Stimulated activated naive CD8-positive, alpha-beta T cell treated with anti-CD3 and anti-CD28 coated beads, Interleukin-15, amount 100 ng/mL, for 72 hours (primary cell): Measurements from ENCODE around the gene MELK.

ENCODE experiments used
- ATAC-seq: fragments of 150-1000 bp; cut with Tn5 transposase; 2 replicates; pipeline ENCODE4 v1.10.0; 2021; ENCODE audit warnings: mild to moderate bottlenecking, moderate library complexity
- DNase-seq, 2 donors: peaks; one replicate each; pipeline ENCODE4 v3.0.0; 2021 to 2022
- H3K27ac Mint-ChIP-seq, 2 donors: one replicate each; pipeline ENCODE4 v1.8.0; 2022; ENCODE audit warnings: mild to moderate bottlenecking in 2 of 2, mixed read lengths in 2 of 2, moderate library complexity in 2 of 2
- H3K27me3 Mint-ChIP-seq: one replicate; pipeline ENCODE4 v1.8.0; 2022; ENCODE audit warnings: mixed read lengths
- H3K4me1 Mint-ChIP-seq: one replicate; pipeline ENCODE4 v1.8.0; 2022; ENCODE audit warnings: mild to moderate bottlenecking, mixed read lengths
- H3K4me3 Mint-ChIP-seq, 2 donors: one replicate each; pipeline ENCODE4 v1.8.0; 2022; ENCODE audit warnings: mild to moderate bottlenecking in 2 of 2, mixed read lengths in 2 of 2, moderate library complexity in 1 of 2
- H3K9me3 Mint-ChIP-seq, 2 donors: one replicate each; pipeline ENCODE4 v1.8.0; 2022; ENCODE audit warnings: mixed read lengths in 2 of 2

The MELK gene

GRCh38 chr9:36623280-36623679 is 50.6 kb downstream of the MELK start:
- H3K27me3 Mint-ChIP-seq = no peaks in the 10 kb centered on the region
- no peak for ATAC-seq
- H3K4me1 Mint-ChIP-seq = no peaks in the 10 kb centered on the region
- H3K4me3 Mint-ChIP-seq = no peak overlapping the region
- no peaks in the 10 kb centered on the region for H3K9me3 Mint-ChIP-seq
- no peak for DNase-seq
- H3K27ac Mint-ChIP-seq = no peak overlapping the region

- Mint-ChIP-seq H3K27ac (no peak overlapping the region), H3K27me3 (no peaks in the 10 kb centered on the region), H3K9me3 (no peaks in the 10 kb centered on the region), H3K4me3 (no peak overlapping the region), H3K4me1 (no peaks in the 10 kb centered on the region)
- DNase-seq (no peak), ATAC-seq (no peak)
Measured at GRCh38 chr9:36625006-36625615, 52.4 kb downstream of the MELK start.

- Mint-ChIP-seq H3K4me1 (no peaks in the 10 kb centered on the region), H3K9me3 (no peaks in the 10 kb centered on the region), H3K27ac (no peak overlapping the region), H3K4me3 (no peak overlapping the region), H3K27me3 (no peaks in the 10 kb centered on the region)
- DNase-seq = no peak
- no peak for ATAC-seq
Measured at GRCh38 chr9:36632892-36633291, 60.2 kb downstream of the MELK start.

- DNase-seq (no peak), ATAC-seq (no peak)
- Mint-ChIP-seq H3K27me3 (no peaks in the 10 kb centered on the region), H3K27ac (peak overlapping the region in 1 of 2 donors; percentile 14), H3K4me1 (no peaks in the 10 kb centered on the region), H3K4me3 (no peak overlapping the region), H3K9me3 (no peaks in the 10 kb centered on the region)
Measured at GRCh38 chr9:36637491-36638270, 65.0 kb downstream of the MELK start.

GRCh38 chr9:36640771-36641381 is 68.2 kb downstream of the MELK start:
- ATAC-seq (no peak), DNase-seq (no peak)
- Mint-ChIP-seq H3K27me3 (no peaks in the 10 kb centered on the region), H3K27ac (no peak overlapping the region), H3K9me3 (no peaks in the 10 kb centered on the region), H3K4me3 (no peak overlapping the region), H3K4me1 (no peaks in the 10 kb centered on the region)

- H3K4me3 Mint-ChIP-seq = no peak overlapping the region
- no peaks in the 10 kb centered on the region for H3K27me3 Mint-ChIP-seq
- DNase-seq (no peak), ATAC-seq (no peak)
- no peaks in the 10 kb centered on the region for H3K4me1 Mint-ChIP-seq
- H3K9me3 Mint-ChIP-seq = no peaks in the 10 kb centered on the region
- no peak overlapping the region for H3K27ac Mint-ChIP-seq
Measured at GRCh38 chr9:36642817-36643216, 70.1 kb downstream of the MELK start.

GRCh38 chr9:36656842-36657241 is 84.1 kb downstream of the MELK start:
- DNase-seq = no peak
- ATAC-seq = no peak
- Mint-ChIP-seq H3K4me3 (no peak overlapping the region), H3K27me3 (no peaks in the 10 kb centered on the region), H3K4me1 (no peaks in the 10 kb centered on the region), H3K27ac (no peak overlapping the region), H3K9me3 (no peaks in the 10 kb centered on the region)

GRCh38 chr9:36659500-36659899 is 86.8 kb downstream of the MELK start:
- H3K9me3 Mint-ChIP-seq = no peaks in the 10 kb centered on the region
- no peaks in the 10 kb centered on the region for H3K4me1 Mint-ChIP-seq
- ATAC-seq (no peak), DNase-seq (no peak)
- H3K27me3 Mint-ChIP-seq = no peaks in the 10 kb centered on the region
- H3K27ac Mint-ChIP-seq = no peak overlapping the region
- no peak overlapping the region for H3K4me3 Mint-ChIP-seq

GRCh38 chr9:36664806-36665205 is 92.1 kb downstream of the MELK start:
- ATAC-seq (no peak), DNase-seq (no peak)
- no peaks in the 10 kb centered on the region for H3K27me3 Mint-ChIP-seq

GRCh38 chr9:36665387-36665786 is 92.7 kb downstream of the MELK start:
- DNase-seq = no peak

More at GRCh38 chr9:36664806-36665205, 92.1 kb downstream of the MELK start:
- H3K4me3 Mint-ChIP-seq = no peak overlapping the region
- H3K4me1 Mint-ChIP-seq = peaks cover 13% of the 10 kb centered on the region
- no peak overlapping the region for H3K27ac Mint-ChIP-seq
- H3K9me3 Mint-ChIP-seq = no peaks in the 10 kb centered on the region

GRCh38 chr9:36665921-36666431 is 93.3 kb downstream of the MELK start:
- H3K4me3 Mint-ChIP-seq = no peak overlapping the region
- ATAC-seq = peak; percentile 67
- DNase-seq = no peak

More at GRCh38 chr9:36665387-36665786, 92.7 kb downstream of the MELK start:
- no peak overlapping the region for H3K4me3 Mint-ChIP-seq
- H3K27me3 Mint-ChIP-seq = no peaks in the 10 kb centered on the region
- no peak for ATAC-seq
- H3K27ac Mint-ChIP-seq = no peak overlapping the region
- H3K4me1 Mint-ChIP-seq = peaks cover 13% of the 10 kb centered on the region
- no peaks in the 10 kb centered on the region for H3K9me3 Mint-ChIP-seq

GRCh38 chr9:36671561-36671960 is 98.9 kb downstream of the MELK start:
- Mint-ChIP-seq H3K27me3 (no peaks in the 10 kb centered on the region), H3K4me1 (peaks cover 11% of the 10 kb centered on the region), H3K27ac (no peak overlapping the region), H3K9me3 (no peaks in the 10 kb centered on the region), H3K4me3 (no peak overlapping the region)
- DNase-seq (no peak), ATAC-seq (no peak)

More at GRCh38 chr9:36665921-36666431, 93.3 kb downstream of the MELK start:
- peaks cover 13% of the 10 kb centered on the region for H3K4me1 Mint-ChIP-seq
- no peaks in the 10 kb centered on the region for H3K9me3 Mint-ChIP-seq
- no peak overlapping the region for H3K27ac Mint-ChIP-seq
- no peaks in the 10 kb centered on the region for H3K27me3 Mint-ChIP-seq

GRCh38 chr9:36676091-36676490 is 103.4 kb downstream of the MELK start:
- Mint-ChIP-seq H3K4me1 (peaks cover 17% of the 10 kb centered on the region), H3K9me3 (no peaks in the 10 kb centered on the region), H3K27me3 (no peaks in the 10 kb centered on the region), H3K4me3 (no peak overlapping the region), H3K27ac (no peak overlapping the region)
- DNase-seq (no peak), ATAC-seq (no peak)

GRCh38 chr9:36676778-36677485 is 104.2 kb downstream of the MELK start:
- H3K27ac Mint-ChIP-seq = no peak overlapping the region
- no peaks in the 10 kb centered on the region for H3K9me3 Mint-ChIP-seq
- H3K4me3 Mint-ChIP-seq = no peak overlapping the region
- ATAC-seq = peak; percentile 54
- no peaks in the 10 kb centered on the region for H3K27me3 Mint-ChIP-seq
- DNase-seq = no peak
- peaks cover 17% of the 10 kb centered on the region for H3K4me1 Mint-ChIP-seq

- Mint-ChIP-seq H3K9me3 (no peaks in the 10 kb centered on the region), H3K4me3 (no peak overlapping the region), H3K27ac (no peak overlapping the region), H3K4me1 (peaks cover 17% of the 10 kb centered on the region), H3K27me3 (no peaks in the 10 kb centered on the region)
- DNase-seq (no peak), ATAC-seq (no peak)
Measured at GRCh38 chr9:36677611-36678010, 104.9 kb downstream of the MELK start.
